ENCODE data around the gene SCTR. TPM values are rescaled to one million over a fixed set of nuclear protein-coding genes. Genes with fewer than 3 reads are reported as not detected.

Gene SCTR
- total and polyA plus RNA-seq, 2 of the 8 experiments (the other 6 are each of a cell fraction or from before 2014, with no cell fraction given) = 0.15 TPM; not detected in 1

- H3K4me3 ChIP-seq (ENCODE audit: extremely low read depth in 1 of 4, insufficient read depth in 2 of 4, low read depth in 3 of 4, low read length in 4 of 4) = no peak overlapping the region
- H3K4me1 ChIP-seq (replicated peaks in 1 of 4; ENCODE audit: control insufficient read depth in 3 of 4, insufficient read depth in 4 of 4, low read length in 3 of 4) = peaks cover 0 to 2% (median 0%) of the 10 kb centered on the region in 4 experiments; a peak in 2 of 7 replicates
- no peak overlapping the region for H3K14ac ChIP-seq (ENCODE audit: insufficient read length)
- CTCF ChIA-PET (ENCODE audit: partially characterized antibody) = interaction anchor here (1.1 to 4.1 kb wide), 7 partner anchors 7 to 119 kb away, joined by 3 to 39 read pairs (median 8); no protein-coding TSS in a partner anchor
- FAIRE-seq (no peak), DNase-seq (ENCODE audit: low read depth in 1 of 2, low spot score in 2 of 2) (no peak)
- H3K23ac ChIP-seq (ENCODE audit: insufficient read length) = no peak overlapping the region
- no peak overlapping the region for H2BK5ac ChIP-seq (ENCODE audit: low read depth, low read length)
- H2AK5ac ChIP-seq (ENCODE audit: low read depth, low read length) = no peak overlapping the region
- H4K20me1 ChIP-seq (replicated peaks in 1 of 2; ENCODE audit: control insufficient read depth in 1 of 2, insufficient read depth in 2 of 2, low read length in 2 of 2) = no peaks in the 10 kb centered on the region
- no peak overlapping the region for H4K91ac ChIP-seq (replicated peaks; ENCODE audit: insufficient read length, low read length)
- no peak overlapping the region for H3K4me2 ChIP-seq (ENCODE audit: insufficient read depth in 1 of 2, low read depth in 2 of 2, low read length in 2 of 2)
- H3K23me2 ChIP-seq (ENCODE audit: low read depth, low read length) = no peaks in the 10 kb centered on the region
- H4K5ac ChIP-seq (ENCODE audit: insufficient read length, low read depth, low read length) = no peak overlapping the region
- no peaks in the 10 kb centered on the region for H3K79me2 ChIP-seq (ENCODE audit: control insufficient read depth in 1 of 2, insufficient read depth in 2 of 2, low read length in 2 of 2)
- H3K4ac ChIP-seq (replicated peaks; ENCODE audit: insufficient read length, low read depth, low read length) = no peak overlapping the region
- H3K56ac ChIP-seq (replicated peaks; ENCODE audit: insufficient read length, low read depth, low read length) = no peak overlapping the region
- H3K18ac ChIP-seq (ENCODE audit: extremely low read depth, low read length) = no peak overlapping the region
- H2AFZ ChIP-seq (ENCODE audit: low read length) = no peak overlapping the region
- H2BK15ac ChIP-seq (ENCODE audit: low read length) = no peak overlapping the region
- H2BK12ac ChIP-seq (ENCODE audit: low read depth, low read length) = no peak overlapping the region
- H3K27me3 ChIP-seq (replicated peaks in 1 of 4; ENCODE audit: control insufficient read depth in 3 of 4, extremely low read depth in 1 of 4, insufficient read depth in 3 of 4, low read length in 3 of 4) = no peaks in the 10 kb centered on the region
- POLR2A ChIA-PET (ENCODE audit: partially characterized antibody) = no interaction called here
- H3K79me1 ChIP-seq (ENCODE audit: low read depth, low read length) = no peaks in the 10 kb centered on the region
- peaks cover 0 to 2% of the 10 kb centered on the region in 2 experiments; a peak in 1 of 4 replicates for H3K9me3 ChIP-seq (ENCODE audit: insufficient read depth in 2 of 2, low read depth in 1 of 2, low read length in 1 of 2)
- H3K36me3 ChIP-seq (ENCODE audit: control insufficient read depth in 2 of 4, insufficient read depth in 4 of 4, low read length in 3 of 4) = no peaks in the 10 kb centered on the region
- WGBS, 2 experiments (ENCODE audit: extremely low coverage in 1 of 2, insufficient coverage in 1 of 2, insufficient read length in 1 of 2, insufficient replicate concordance in 2 of 2, low coverage in 1 of 2, low lambda C conversion rate in 2 of 2, missing lambda C conversion rate in 1 of 2) = 80% methylated on average over 4 of the region's 4 CpGs; no CpG with 5 or more reads in 1 of the 2 experiments
- no peak overlapping the region for H4K8ac ChIP-seq (ENCODE audit: extremely low read depth, insufficient read depth, low read length)
- no peak overlapping the region for H2BK120ac ChIP-seq (replicated peaks; ENCODE audit: low read depth, low read length)
- no peak overlapping the region for H3K27ac ChIP-seq (ENCODE audit: low read depth, low read length)
- no peak overlapping the region for H2BK20ac ChIP-seq (ENCODE audit: low read length)
- no peak overlapping the region for H3K9ac ChIP-seq (replicated peaks in 1 of 4; ENCODE audit: extremely low read depth in 1 of 4, low read depth in 3 of 4, low read length in 3 of 4)
- TF ChIP-seq ZNF274 (IDR thresholded peaks at IDR 0.05; ENCODE audit: borderline replicate concordance, extremely low read depth, low read length) = no peak
- TF ChIP-seq HDAC2 (IDR thresholded peaks at IDR 0.05; ENCODE audit: borderline replicate concordance in 1 of 2, low read depth in 2 of 2, low read length in 2 of 2) = no peak
- TF ChIP-seq GTF2F1 (IDR thresholded peaks at IDR 0.05; ENCODE audit: borderline replicate concordance, low read depth, low read length) = no peak
- TF ChIP-seq POLR2A (IDR thresholded peaks at IDR 0.05; ENCODE audit: control extremely low read depth in 1 of 2, low read depth in 2 of 2, low read length in 2 of 2) = no peak
Measured at GRCh38 chr2:119496682-119497081, 27.6 kb downstream of the SCTR start.

All from H1 (cell line).